Measurements from ENCODE around the gene NEMP1.

Gene NEMP1

GRCh38 chr12:57107456-57108155 is 29.0 kb upstream of the NEMP1 start:
- H3K4me3 ChIP-seq (replicated peaks; ENCODE audit: low read depth, low read length), result no peak overlapping the region
- peaks cover 41% of the 10 kb centered on the region for H3K36me3 ChIP-seq (ENCODE audit: control insufficient read depth, insufficient read depth, low read length)
- no peaks in the 10 kb centered on the region for H3K27me3 ChIP-seq (replicated peaks; ENCODE audit: control insufficient read depth, insufficient read depth, low read length)
- DNase-seq (ENCODE audit: extremely low read depth, insufficient read length), result no peak
- TF ChIP-seq, protein P1, sequence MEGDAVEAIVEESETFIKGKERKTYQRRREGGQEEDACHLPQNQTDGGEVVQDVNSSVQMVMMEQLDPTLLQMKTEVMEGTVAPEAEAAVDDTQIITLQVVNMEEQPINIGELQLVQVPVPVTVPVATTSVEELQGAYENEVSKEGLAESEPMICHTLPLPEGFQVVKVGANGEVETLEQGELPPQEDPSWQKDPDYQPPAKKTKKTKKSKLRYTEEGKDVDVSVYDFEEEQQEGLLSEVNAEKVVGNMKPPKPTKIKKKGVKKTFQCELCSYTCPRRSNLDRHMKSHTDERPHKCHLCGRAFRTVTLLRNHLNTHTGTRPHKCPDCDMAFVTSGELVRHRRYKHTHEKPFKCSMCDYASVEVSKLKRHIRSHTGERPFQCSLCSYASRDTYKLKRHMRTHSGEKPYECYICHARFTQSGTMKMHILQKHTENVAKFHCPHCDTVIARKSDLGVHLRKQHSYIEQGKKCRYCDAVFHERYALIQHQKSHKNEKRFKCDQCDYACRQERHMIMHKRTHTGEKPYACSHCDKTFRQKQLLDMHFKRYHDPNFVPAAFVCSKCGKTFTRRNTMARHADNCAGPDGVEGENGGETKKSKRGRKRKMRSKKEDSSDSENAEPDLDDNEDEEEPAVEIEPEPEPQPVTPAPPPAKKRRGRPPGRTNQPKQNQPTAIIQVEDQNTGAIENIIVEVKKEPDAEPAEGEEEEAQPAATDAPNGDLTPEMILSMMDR (IDR thresholded peaks at IDR 0.05; ENCODE audit: insufficient read depth, low read length, poor library complexity, severe bottlenecking), result no peak

DNA sequence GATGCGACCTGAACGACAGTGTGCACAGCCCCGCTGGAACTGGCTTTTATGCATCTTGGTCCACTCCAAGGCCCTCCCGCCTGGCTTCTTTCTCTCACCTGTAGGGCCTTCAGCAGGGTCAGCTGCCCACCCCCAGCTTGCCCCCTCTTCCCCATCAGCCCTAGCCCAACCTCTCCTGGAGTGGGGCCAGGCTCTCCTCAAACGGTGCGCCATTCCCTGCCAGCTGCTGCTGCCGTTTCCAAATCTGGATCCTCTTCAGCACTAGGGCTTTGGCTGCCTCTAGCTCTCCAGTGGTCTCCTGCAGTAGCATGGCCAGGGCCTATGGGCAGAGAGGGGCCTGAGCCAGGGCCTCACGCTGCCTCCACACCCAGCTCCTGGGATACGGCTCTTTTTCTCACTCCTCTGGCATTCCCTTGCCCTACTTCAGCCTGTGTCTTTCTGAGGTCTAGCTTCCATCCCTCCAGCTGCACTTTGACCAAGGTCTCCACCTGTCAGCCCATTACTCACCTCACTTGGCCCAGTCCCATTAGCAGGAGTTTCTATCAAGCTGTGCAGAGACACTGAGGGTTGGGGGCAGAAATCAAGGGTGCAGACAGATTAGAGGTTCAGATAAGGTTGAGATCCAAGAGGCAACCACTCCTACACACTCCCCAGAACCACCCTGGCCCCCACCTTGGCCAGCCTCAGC is 27.6 kb upstream of the NEMP1 start:
- no peaks in the 10 kb centered on the region for H3K27me3 ChIP-seq (replicated peaks; ENCODE audit: control insufficient read depth, insufficient read depth, low read length)
- TF ChIP-seq, protein P1 (IDR thresholded peaks at IDR 0.05; ENCODE audit: insufficient read depth, low read length, poor library complexity, severe bottlenecking), result no peak
- H3K4me3 ChIP-seq (replicated peaks; ENCODE audit: low read depth, low read length), result no peak overlapping the region
- H3K36me3 ChIP-seq (ENCODE audit: control insufficient read depth, insufficient read depth, low read length), result peaks cover 50% of the 10 kb centered on the region
- DNase-seq (ENCODE audit: extremely low read depth, insufficient read length), result no peak

GRCh38 chr12:57105011-57105753 is 26.6 kb upstream of the NEMP1 start:
- no peak for DNase-seq (ENCODE audit: extremely low read depth, insufficient read length)
- Histone ChIP-seq H3K27me3 (replicated peaks; ENCODE audit: control insufficient read depth, insufficient read depth, low read length) (no peaks in the 10 kb centered on the region), H3K4me3 (replicated peaks; ENCODE audit: low read depth, low read length) (no peak overlapping the region), H3K36me3 (ENCODE audit: control insufficient read depth, insufficient read depth, low read length) (peaks cover 52% of the 10 kb centered on the region)
- TF ChIP-seq, protein P1 (IDR thresholded peaks at IDR 0.05; ENCODE audit: insufficient read depth, low read length, poor library complexity, severe bottlenecking), result no peak

DNA sequence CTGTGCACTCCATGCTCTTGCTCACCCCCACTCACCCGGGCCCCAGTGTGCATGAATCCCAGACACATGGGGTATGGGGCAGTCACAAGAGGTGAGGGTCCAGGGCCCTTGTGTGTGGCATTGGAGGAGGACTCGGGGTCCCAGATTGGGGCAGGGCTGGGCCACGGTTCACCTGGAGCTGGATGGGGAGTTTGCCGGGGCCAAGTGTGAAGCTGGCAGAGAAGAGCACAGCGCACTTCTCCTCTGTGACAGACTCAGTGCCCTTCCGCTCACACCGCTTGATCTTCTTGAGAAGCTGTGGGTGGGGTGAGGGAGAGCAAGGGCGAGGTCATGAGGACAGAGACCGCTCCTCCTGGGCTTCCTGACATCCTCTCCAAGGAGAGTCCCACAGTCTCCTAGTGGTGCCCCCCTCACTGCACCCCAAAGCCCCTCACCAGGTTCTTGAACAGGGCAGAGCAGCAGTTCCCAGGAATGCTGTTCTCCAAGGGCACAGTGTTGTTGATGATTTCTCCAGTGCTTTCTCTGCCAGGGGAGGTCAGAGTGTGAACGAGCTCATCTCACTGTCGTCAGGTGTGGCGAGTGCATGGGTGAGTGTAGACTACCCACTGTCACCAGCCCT is 25.8 kb upstream of the NEMP1 start:
- no peak for DNase-seq (ENCODE audit: extremely low read depth, insufficient read length)
- H3K4me3 ChIP-seq (replicated peaks; ENCODE audit: low read depth, low read length), result no peak overlapping the region
- H3K27me3 ChIP-seq (replicated peaks; ENCODE audit: control insufficient read depth, insufficient read depth, low read length), result no peaks in the 10 kb centered on the region
- peaks cover 57% of the 10 kb centered on the region for H3K36me3 ChIP-seq (ENCODE audit: control insufficient read depth, insufficient read depth, low read length)
- TF ChIP-seq, protein P1 (IDR thresholded peaks at IDR 0.05; ENCODE audit: insufficient read depth, low read length, poor library complexity, severe bottlenecking), result no peak

- DNase-seq (ENCODE audit: extremely low read depth, insufficient read length), result no peak
- H3K36me3 ChIP-seq (ENCODE audit: control insufficient read depth, insufficient read depth, low read length), result peaks cover 62% of the 10 kb centered on the region
- no peaks in the 10 kb centered on the region for H3K27me3 ChIP-seq (replicated peaks; ENCODE audit: control insufficient read depth, insufficient read depth, low read length)
- no peak overlapping the region for H3K4me3 ChIP-seq (replicated peaks; ENCODE audit: low read depth, low read length)
- TF ChIP-seq, protein P1 (IDR thresholded peaks at IDR 0.05; ENCODE audit: insufficient read depth, low read length, poor library complexity, severe bottlenecking), result no peak
Measured at GRCh38 chr12:57103856-57104255, 25.3 kb upstream of the NEMP1 start.
